ENCODE measurements around the gene OTOG.

Gene OTOG

GRCh38 chr11:17563231-17563646 lies 16.2 kb downstream of the OTOG start:
- no peak for DNase-seq

DNA sequence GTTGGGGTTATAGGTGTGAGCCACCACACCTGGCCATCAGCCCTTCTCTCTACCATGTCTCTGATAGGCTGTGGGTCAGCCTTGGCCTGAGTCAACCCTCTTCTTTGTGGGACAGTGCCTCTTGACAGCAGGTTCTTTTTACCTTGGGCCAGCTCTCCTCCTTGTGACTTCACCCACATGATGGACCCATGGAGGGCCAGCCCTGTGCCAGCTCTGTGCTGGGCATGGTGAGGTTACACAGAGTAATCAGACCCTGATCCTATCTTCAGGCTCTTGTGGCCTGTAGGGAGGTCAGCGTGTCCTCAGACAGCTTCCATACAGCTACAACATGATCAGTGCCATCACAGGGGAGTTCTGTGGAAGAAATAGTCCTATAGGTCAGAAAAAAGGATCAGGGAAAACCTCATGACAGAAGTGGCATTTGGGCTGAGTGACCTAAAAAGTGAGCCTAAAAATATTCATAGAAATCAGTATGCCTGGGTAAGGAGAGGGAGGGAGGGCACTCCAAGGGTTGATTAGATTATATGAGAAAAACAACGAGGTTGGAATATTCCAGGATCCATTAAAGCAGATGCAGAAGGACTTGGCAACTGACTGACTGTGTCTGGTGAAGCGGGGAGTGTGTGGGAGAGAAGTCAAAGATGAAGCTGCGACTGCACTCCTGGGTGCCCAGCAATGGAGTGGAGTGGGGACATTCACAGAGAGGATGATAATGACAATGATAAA lies 17.1 kb downstream of the OTOG start:
- DNase-seq: no peak

DNA sequence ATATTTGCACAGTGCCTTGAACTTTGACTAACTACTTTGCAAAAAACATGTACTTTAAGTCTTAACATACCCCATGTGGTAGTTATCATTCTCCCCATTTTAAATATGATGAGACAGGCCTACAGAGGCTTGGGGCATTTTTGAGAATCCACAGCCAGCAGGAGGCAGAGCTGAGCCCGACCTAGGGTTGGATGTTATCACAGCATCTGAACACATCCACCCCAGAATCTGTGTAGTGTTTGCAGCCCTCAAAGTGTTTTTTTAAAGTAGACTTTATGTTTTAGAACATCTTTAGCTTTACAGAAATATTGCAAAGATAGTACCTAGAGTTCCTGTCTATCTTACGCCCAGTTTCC lies 17.6 kb downstream of the OTOG start:
- peak; percentile 23 for DNase-seq

DNA sequence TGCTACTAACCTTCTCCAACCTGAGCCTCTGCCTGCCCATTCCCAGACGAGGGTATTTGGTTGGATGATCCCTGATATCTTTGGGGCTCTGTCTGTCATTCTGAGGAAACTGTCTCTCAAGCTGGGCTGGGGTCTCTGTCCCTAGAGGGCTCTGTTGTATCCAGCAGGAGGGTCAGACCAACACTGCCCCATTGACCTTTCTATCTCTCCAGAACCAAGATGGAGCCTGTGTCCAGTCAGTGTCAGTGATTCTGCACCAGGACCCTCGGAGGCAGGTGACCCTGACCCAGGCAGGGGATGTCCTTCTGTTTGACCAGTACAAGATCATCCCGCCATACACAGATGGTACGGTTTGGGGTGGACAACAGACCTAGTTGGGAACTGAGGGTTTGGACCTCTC lies 21.9 kb downstream of the OTOG start:
- DNase-seq: no peak

DNA sequence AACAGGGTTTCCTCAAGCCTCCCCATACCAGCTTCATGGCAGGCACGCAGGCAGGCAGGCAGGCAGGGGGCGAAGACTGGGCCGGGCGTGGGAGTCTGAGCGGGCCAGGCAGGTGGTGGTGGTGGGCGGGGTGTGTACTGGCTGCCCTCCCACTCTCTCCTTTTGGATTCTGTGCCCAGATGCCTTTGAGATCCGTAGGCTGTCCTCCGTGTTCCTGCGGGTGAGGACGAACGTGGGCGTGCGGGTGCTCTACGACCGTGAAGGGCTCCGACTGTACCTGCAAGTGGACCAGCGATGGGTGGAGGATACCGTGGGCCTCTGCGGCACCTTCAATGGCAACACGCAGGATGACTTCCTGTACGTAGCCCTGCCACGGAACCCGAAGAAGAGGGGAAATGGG lies 23.0 kb downstream of the OTOG start:
- DNase-seq: no peak

- DNase-seq: no peak
These were observed 24.6 kb downstream of the OTOG start for GRCh38 chr11:17571431-17572358.

- no peak for DNase-seq
These were observed 25.3 kb downstream of the OTOG start for GRCh38 chr11:17572359-17572690.

DNA sequence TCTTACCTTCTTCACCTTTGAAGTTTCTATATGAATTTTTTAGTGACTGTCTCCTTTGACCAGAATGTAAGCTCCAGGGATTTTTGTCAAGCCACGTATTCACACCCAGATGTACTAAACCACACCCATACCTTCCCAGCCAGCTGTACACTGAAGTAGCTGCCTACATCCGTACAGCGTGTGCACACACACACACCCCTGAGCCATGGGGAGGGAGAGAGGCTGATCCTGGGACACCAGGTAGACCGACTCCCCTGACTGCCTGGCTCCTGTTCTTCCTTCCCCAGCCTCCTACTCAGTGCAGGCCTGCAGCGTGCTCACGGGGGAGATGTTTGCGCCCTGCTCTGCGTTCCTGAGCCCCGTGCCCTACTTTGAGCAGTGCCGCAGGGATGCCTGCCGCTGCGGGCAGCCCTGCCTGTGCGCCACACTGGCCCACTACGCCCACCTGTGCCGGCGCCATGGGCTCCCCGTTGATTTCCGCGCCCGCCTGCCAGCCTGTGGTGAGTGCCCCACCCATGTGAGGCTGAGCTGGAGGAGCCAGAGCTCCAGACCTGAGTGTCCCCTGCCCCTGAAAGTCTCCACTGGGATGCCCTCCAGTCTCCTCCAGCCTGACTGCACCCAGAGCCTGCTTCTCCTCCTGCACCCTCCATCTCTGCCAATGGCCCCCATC lies 25.9 kb downstream of the OTOG start:
- DNase-seq: no peak

DNA sequence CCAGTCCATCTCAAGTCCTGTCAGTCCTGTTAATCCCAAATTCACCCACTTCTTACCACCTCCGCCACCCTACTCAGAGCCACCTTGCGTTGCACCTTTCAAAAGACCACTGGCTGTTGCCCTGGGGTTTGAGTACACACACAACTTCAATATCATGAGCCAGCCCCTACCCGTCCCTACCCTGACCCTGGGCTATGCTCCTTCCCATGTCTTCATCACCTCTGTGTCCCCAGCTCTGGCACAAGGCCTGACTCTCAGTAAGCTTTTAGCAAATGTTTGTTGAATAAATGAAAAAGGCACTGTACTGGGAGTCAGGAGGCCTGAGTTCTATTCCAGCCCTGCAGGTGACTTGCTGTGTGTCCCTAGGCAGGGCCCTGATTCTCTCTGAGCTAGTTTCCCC lies 26.5 kb downstream of the OTOG start:
- no peak for DNase-seq

DNA sequence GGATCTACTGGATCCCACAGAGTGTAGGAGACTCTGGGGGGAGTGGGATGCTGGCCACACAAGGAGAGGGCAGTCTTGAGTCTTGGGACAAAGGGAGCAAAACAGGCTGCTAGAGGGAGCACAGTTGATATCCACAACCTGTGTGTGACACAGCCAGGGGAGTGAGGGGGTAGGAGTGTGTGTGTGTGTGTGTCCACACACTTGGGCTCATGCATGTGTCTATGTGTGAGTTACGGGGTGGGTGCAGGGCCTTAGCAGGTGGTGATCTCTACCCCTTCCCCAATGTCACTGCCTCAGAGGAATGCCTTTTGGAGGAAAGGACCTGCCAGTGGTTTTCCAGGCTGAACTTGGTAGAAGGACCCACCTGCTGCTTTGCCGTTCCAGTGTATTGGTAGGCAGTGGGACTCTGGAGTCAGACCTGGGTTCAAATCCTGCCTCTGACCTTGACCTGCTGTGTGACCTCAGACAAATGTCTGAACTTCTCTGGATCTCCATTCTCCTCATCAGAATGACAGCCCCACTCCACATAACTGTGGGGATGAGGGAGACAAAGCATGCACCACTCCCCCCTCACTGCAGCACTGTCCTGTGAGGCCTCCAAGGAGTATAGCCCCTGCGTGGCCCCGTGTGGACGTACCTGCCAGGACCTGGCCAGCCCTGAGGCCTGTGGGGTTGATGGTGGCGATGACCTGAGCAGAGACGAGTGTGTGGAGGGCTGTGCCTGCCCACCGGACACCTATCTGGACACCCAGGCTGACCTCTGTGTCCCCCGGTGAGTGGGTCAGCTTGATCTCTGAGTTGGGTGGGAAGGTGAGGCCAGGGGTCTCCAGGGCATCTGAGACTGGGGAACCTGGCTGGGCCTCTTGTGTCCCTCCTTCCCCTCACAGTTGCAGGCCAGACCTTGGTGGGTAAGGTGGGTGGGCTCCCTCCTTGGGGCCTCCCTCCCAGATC lies 27.4 kb downstream of the OTOG start:
- no peak for DNase-seq

DNA sequence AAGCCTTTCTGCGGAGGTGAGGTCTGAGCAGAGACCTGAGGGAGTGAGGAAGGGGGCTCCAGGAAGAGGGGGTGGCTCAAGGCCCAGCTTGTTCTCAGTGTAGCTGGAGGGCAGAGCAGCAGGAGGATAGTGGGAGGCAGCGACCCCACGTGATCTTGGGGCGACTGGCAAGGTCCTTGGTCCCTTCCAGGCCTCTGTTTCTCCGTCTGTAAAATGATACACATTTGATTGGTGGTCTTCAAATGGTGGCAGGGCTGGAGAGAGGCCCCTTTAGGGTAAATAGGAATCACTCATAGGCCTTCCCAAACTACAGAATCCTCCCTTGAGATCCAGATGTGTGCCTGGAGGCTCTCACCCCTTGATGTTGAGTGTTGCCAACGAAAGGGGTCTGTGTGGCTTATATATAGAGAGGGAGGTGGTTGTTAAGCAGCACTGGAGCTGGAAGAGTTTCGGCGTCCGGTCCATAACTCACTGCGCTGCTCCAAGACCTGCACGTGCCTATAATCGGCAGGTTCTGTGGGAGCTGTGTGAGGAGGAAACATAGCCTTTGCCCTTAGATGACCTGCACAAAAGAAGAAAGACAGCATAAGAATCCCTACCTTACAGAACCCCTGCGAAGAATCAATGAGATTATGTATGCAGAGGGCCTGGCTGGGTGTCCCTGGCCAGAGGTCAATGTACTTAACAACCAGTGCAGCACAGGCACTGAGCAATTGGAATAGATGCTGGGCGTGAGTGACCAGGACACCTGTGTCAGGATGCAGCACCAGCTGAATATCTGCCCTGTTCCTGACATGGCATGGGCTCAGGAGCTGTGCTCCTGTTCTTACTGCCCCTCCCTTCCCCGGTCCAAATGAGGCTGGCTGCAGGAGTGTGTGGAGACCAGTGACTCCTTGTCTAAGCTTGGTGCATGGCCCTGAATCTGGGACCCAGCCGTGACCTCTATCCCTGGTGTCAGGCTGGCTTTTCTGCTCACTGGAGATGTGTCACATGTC lies 28.7 kb downstream of the OTOG start:
- DNase-seq: no peak

GRCh38 chr11:17578296-17578695 lies 31.2 kb downstream of the OTOG start:
- DNase-seq: no peak

DNA sequence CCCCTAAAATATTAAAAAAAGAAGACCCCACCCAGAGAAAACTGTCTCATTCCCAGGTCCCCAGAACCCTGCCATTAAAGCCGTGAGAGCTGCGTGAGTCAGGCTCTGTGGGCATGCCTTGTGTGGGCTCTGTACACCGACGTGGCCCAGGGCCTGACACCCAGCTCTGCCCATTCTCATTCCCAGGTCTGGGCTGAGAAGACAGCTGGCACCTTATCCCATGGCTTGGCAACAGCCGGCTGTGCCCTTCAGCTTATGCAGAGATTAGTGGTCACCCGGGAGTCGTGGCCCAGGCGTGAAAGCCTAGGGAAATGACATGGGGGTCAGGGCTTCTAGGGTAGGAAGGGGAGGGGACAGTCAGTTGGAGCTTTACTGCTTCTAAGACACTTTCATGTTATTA lies 31.9 kb downstream of the OTOG start:
- DNase-seq: no peak

- DNase-seq: no peak
These were observed 32.4 kb downstream of the OTOG start for GRCh38 chr11:17579451-17579850.

GRCh38 chr11:17580271-17580670 lies 33.2 kb downstream of the OTOG start:
- no peak for DNase-seq

- no peak for DNase-seq
These were observed 34.1 kb downstream of the OTOG start for GRCh38 chr11:17581036-17581731.

GRCh38 chr11:17581732-17582053 lies 34.6 kb downstream of the OTOG start:
- no peak for DNase-seq

DNA sequence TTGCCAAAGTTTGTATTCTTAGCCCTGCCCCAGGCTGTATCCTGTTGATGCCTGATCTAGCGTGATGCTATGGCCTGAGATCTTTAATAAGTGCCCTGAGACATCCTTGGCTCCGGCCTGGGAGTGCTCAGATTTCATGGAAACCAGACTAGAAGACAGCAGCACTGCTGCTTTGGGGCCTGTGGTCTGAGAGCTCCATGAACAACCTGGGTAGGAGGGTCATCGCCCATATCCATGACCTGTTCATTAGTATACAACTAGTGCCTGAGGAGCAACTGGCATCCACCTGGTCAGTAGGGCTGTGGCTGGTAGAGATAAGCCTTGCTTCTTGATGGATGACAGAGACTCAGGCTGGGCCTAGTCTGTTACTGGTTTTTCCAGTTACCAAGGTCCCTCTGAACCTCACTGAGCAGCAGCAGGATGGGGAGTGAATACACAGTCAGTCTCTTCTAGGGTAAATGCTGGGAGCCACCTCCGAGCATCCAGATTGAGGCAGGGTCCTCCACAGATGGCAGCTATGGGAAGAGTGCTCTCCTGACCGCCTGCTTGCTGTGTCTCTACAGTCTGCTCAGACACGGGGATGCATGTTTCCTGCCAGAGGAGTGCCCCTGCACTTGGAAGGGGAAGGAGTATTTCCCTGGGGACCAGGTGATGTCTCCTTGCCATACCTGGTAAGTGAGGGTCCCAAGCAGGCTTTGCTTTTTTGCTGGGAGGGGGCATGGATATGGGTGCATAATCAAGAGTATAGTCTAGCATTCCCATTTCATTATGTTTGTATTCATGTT lies 39.0 kb downstream of the OTOG start:
- no peak for DNase-seq

- no peak for DNase-seq
These were observed 41.1 kb downstream of the OTOG start for GRCh38 chr11:17588166-17588565.

GRCh38 chr11:17588721-17589120 lies 41.7 kb downstream of the OTOG start:
- DNase-seq: no peak
